ENCODE results near the gene NPIPB2.

DNA sequence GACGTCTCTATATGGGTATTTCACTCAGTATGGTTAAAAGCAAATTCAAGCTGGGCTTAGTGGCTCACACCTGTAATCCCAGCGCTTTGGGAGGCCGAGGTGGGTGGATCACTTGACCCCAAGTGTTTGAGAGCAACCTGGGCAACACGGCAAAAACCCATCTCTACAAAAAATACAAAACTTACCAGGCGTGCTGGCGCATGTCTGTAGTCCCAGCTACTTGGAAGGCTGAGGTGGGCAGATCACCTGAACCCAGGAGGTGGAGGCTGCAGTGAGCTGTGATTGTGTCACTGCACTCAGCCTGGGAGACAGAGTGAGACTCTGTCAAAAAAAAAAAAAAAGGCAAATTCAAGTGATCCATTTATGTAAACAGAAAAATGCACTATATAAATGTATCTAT lies 21.9 kb upstream of the NPIPB2 start:
- TF ChIP-seq, protein P1, sequence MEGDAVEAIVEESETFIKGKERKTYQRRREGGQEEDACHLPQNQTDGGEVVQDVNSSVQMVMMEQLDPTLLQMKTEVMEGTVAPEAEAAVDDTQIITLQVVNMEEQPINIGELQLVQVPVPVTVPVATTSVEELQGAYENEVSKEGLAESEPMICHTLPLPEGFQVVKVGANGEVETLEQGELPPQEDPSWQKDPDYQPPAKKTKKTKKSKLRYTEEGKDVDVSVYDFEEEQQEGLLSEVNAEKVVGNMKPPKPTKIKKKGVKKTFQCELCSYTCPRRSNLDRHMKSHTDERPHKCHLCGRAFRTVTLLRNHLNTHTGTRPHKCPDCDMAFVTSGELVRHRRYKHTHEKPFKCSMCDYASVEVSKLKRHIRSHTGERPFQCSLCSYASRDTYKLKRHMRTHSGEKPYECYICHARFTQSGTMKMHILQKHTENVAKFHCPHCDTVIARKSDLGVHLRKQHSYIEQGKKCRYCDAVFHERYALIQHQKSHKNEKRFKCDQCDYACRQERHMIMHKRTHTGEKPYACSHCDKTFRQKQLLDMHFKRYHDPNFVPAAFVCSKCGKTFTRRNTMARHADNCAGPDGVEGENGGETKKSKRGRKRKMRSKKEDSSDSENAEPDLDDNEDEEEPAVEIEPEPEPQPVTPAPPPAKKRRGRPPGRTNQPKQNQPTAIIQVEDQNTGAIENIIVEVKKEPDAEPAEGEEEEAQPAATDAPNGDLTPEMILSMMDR (IDR thresholded peaks at IDR 0.05; ENCODE audit: insufficient read depth, low read length), result no peak
- TF ChIP-seq POLR2AphosphoS5 (IDR thresholded peaks at IDR 0.05; ENCODE audit: low read depth), result no peak
- TF ChIP-seq GABPA (IDR thresholded peaks at IDR 0.05; ENCODE audit: low read depth), result no peak
- TF ChIP-seq, protein P2, sequence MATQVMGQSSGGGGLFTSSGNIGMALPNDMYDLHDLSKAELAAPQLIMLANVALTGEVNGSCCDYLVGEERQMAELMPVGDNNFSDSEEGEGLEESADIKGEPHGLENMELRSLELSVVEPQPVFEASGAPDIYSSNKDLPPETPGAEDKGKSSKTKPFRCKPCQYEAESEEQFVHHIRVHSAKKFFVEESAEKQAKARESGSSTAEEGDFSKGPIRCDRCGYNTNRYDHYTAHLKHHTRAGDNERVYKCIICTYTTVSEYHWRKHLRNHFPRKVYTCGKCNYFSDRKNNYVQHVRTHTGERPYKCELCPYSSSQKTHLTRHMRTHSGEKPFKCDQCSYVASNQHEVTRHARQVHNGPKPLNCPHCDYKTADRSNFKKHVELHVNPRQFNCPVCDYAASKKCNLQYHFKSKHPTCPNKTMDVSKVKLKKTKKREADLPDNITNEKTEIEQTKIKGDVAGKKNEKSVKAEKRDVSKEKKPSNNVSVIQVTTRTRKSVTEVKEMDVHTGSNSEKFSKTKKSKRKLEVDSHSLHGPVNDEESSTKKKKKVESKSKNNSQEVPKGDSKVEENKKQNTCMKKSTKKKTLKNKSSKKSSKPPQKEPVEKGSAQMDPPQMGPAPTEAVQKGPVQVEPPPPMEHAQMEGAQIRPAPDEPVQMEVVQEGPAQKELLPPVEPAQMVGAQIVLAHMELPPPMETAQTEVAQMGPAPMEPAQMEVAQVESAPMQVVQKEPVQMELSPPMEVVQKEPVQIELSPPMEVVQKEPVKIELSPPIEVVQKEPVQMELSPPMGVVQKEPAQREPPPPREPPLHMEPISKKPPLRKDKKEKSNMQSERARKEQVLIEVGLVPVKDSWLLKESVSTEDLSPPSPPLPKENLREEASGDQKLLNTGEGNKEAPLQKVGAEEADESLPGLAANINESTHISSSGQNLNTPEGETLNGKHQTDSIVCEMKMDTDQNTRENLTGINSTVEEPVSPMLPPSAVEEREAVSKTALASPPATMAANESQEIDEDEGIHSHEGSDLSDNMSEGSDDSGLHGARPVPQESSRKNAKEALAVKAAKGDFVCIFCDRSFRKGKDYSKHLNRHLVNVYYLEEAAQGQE (IDR thresholded peaks at IDR 0.05; ENCODE audit: insufficient replicate concordance, low read depth), result no peak

Measured in HL-60 (cell line).